GM21576 (cell line): ENCODE measurements around the gene MAG.

Experiments
- ATAC-seq: cut with Tn5 transposase; IDR thresholded peaks from one replicate; pipeline ENCODE4 v1.9.1; 2021; ENCODE audit warnings: mild to moderate bottlenecking, moderate library complexity; ENCODE audit not compliant: unreplicated experiment

Gene MAG

GRCh38 chr19:35341565-35342225 is 49.7 kb downstream of the MAG start:
- ATAC-seq, result no peak

GRCh38 chr19:35342430-35342829 is 50.5 kb downstream of the MAG start:
- ATAC-seq, result no peak

- no peak for ATAC-seq
Measured at GRCh38 chr19:35344511-35345031, 52.6 kb downstream of the MAG start.

- no peak for ATAC-seq
Measured at GRCh38 chr19:35345671-35346111, 53.7 kb downstream of the MAG start.

- ATAC-seq, result no peak
Measured at GRCh38 chr19:35346193-35347052, 54.5 kb downstream of the MAG start.

GRCh38 chr19:35347171-35347929 is 55.4 kb downstream of the MAG start, which contains the start of gene FFAR1:
TSS of gene FFAR1 (plus strand) at chr19:35347902. CDS start at chr19:35351552, 3,650 bp downstream.
- ATAC-seq, result peak; percentile 56

GRCh38 chr19:35347930-35348298 is 56.0 kb downstream of the MAG start:
- ATAC-seq, result no peak

- ATAC-seq, result no peak
Measured at GRCh38 chr19:35348911-35349611, 57.1 kb downstream of the MAG start.

GRCh38 chr19:35349614-35350521 is 57.9 kb downstream of the MAG start:
- no peak for ATAC-seq

- ATAC-seq, result no peak
Measured at GRCh38 chr19:35350591-35350990, 58.6 kb downstream of the MAG start.

GRCh38 chr19:35351411-35352176 is 59.6 kb downstream of the MAG start:
- ATAC-seq, result no peak

- no peak for ATAC-seq
Measured at GRCh38 chr19:35352177-35352447, 60.2 kb downstream of the MAG start.

- no peak for ATAC-seq
Measured at GRCh38 chr19:35352448-35353304, 60.7 kb downstream of the MAG start.

- ATAC-seq, result no peak
Measured at GRCh38 chr19:35353635-35354034, 61.7 kb downstream of the MAG start.

- no peak for ATAC-seq
Measured at GRCh38 chr19:35354898-35355297, 62.9 kb downstream of the MAG start.

GRCh38 chr19:35355791-35356460 is 64.0 kb downstream of the MAG start:
- ATAC-seq, result no peak

- ATAC-seq, result no peak
Measured at GRCh38 chr19:35357867-35358573, 66.1 kb downstream of the MAG start, which contains the start of gene FFAR3. TSS of gene FFAR3 (plus strand) at chr19:35358460. CDS start at chr19:35358891, 431 bp downstream.
